Measurements from ENCODE around the gene PLXNC1. TPM values are rescaled to one million over a fixed set of nuclear protein-coding genes. Genes with fewer than 3 reads are reported as not detected.

Gene PLXNC1
- total and polyA plus RNA-seq, 9 donors = 8.2 to 33.7 (median 17.5) TPM

- DNase-seq = no peak
- H3K36me3 ChIP-seq = no peaks in the 10 kb centered on the region
- TF ChIP-seq CTCF (IDR thresholded peaks at IDR 0.05) (no peak), POLR2A (IDR thresholded peaks at IDR 0.05) (no peak), EP300 (IDR thresholded peaks at IDR 0.05) (no peak)
- intact Hi-C loops (cut with DNase I) = loop anchor here in 2 of 4 donors (10.0 kb wide), 2 partner anchors 48 to 52 kb away; no protein-coding TSS in a partner anchor
- peaks cover 7% of the 10 kb centered on the region for H3K4me1 ChIP-seq (ENCODE audit: insufficient read depth)
- H3K9me3 ChIP-seq = no peaks in the 10 kb centered on the region
- H3K4me3 ChIP-seq = no peak overlapping the region
- peak overlapping the region in 1 of 2 donors; percentile 54 for H3K27ac ChIP-seq
- 92 to 94% (median 93%) methylated on average over 7 of the region's 7 CpGs for WGBS, 3 donors
- no peaks in the 10 kb centered on the region for H3K27me3 ChIP-seq
These were observed 54.1 kb downstream of the PLXNC1 start for GRCh38 chr12:94202245-94203180.

GRCh38 chr12:94203181-94203546 is 54.8 kb downstream of the PLXNC1 start:
- no peak overlapping the region for H3K4me3 ChIP-seq
- no peaks in the 10 kb centered on the region for H3K27me3 ChIP-seq
- no peak for DNase-seq
- intact Hi-C loops (cut with DNase I) = loop anchor here in 2 of 4 donors (10.0 kb wide), 2 partner anchors 48 to 52 kb away; no protein-coding TSS in a partner anchor
- H3K4me1 ChIP-seq (ENCODE audit: insufficient read depth) = peaks cover 10% of the 10 kb centered on the region
- H3K27ac ChIP-seq = peak overlapping the region in 1 of 2 donors; percentile 54
- no peaks in the 10 kb centered on the region for H3K9me3 ChIP-seq
- WGBS, 3 donors = 47 to 50% (median 50%) methylated on average over 2 of the region's 2 CpGs
- H3K36me3 ChIP-seq = no peaks in the 10 kb centered on the region
- no peak for TF ChIP-seq POLR2A (IDR thresholded peaks at IDR 0.05)
- TF ChIP-seq EP300 (IDR thresholded peaks at IDR 0.05) = no peak
- no peak for TF ChIP-seq CTCF (IDR thresholded peaks at IDR 0.05)

GRCh38 chr12:94203796-94204195 is 55.4 kb downstream of the PLXNC1 start:
- TF ChIP-seq CTCF (IDR thresholded peaks at IDR 0.05) (no peak), EP300 (IDR thresholded peaks at IDR 0.05) (no peak), POLR2A (IDR thresholded peaks at IDR 0.05) (no peak)
- 39 to 68% (median 46%) methylated on average over 5 of the region's 5 CpGs for WGBS, 3 donors
- no peak overlapping the region for H3K4me3 ChIP-seq
- intact Hi-C loops (cut with DNase I) = loop anchor here in 2 of 4 donors (10.0 kb wide), 2 partner anchors 49 to 51 kb away; no protein-coding TSS in a partner anchor
- H3K27ac ChIP-seq = peak overlapping the region in 1 of 2 donors; percentile 54
- peaks cover 15% of the 10 kb centered on the region for H3K4me1 ChIP-seq (ENCODE audit: insufficient read depth)
- H3K27me3 ChIP-seq = no peaks in the 10 kb centered on the region
- no peaks in the 10 kb centered on the region for H3K9me3 ChIP-seq
- H3K36me3 ChIP-seq = no peaks in the 10 kb centered on the region
- DNase-seq = peak; percentile 46 to 56 (median 55)

- 14 to 30% (median 16%) methylated on average over 4 of the region's 4 CpGs for WGBS, 3 donors
- H3K9me3 ChIP-seq = no peaks in the 10 kb centered on the region
- H3K27me3 ChIP-seq = no peaks in the 10 kb centered on the region
- H3K27ac ChIP-seq = peak overlapping the region in 1 of 2 donors; percentile 54
- intact Hi-C loops (cut with DNase I) = loop anchor here in 2 of 4 donors (10.0 kb wide), 2 partner anchors 50 kb away; no protein-coding TSS in a partner anchor
- H3K4me3 ChIP-seq = no peak overlapping the region
- DNase-seq = no peak
- TF ChIP-seq CTCF (IDR thresholded peaks at IDR 0.05) = no peak
- H3K36me3 ChIP-seq = no peaks in the 10 kb centered on the region
- peaks cover 19% of the 10 kb centered on the region for H3K4me1 ChIP-seq (ENCODE audit: insufficient read depth)
These were observed 56.3 kb downstream of the PLXNC1 start for GRCh38 chr12:94204499-94205247.
